GM18517 (cell line): ENCODE results near the gene RSRP1.

Experiments used
- ATAC-seq: cut with Tn5 transposase; IDR thresholded peaks from one replicate; pipeline ENCODE4 v1.9.1; 2021; ENCODE audit warnings: mild to moderate bottlenecking, moderate library complexity; ENCODE audit not compliant: unreplicated experiment

RSRP1 gene

DNA sequence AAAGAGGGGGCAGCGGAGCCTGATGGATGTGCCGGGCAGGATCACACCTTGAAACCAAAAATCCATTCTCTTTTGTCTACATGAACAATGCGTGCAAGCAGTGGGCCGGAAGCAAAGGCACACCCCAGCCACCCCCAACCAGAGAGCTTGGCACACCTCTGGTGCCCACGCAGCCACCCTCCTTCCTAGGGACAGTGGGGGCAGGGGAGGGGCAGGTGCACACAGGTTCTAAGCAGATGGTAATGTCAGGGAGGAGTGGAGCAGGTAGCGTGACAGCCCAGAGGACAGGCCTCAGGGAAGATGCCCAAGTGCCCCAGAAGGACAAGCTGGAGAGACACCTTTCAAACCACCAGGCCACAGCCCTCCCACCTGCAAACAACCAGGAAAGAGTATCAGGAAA, 51.4 kb downstream of the RSRP1 start:
- ATAC-seq, result no peak

DNA sequence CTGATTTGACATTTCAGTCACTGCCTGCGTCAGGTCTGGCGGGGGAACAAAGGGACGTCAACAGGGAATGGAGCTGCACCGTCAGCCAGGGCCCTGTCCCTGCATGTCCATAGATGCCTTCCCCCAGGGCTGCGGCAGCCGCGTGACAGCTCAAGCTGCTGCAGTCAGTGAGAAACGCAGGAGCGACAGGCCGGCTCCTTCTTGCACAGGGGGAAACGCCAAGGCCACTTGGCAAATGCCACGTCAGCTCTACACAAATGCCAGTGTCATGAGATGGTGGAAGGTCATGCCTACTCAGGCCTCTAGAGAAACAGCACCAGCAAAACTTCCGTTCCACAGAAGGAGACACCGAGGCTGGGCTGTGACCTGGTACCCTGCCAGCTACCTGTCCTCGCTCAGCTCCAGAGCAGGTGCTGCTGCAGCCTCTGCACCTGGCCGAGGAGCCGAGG, 52.7 kb downstream of the RSRP1 start:
- ATAC-seq, result no peak

DNA sequence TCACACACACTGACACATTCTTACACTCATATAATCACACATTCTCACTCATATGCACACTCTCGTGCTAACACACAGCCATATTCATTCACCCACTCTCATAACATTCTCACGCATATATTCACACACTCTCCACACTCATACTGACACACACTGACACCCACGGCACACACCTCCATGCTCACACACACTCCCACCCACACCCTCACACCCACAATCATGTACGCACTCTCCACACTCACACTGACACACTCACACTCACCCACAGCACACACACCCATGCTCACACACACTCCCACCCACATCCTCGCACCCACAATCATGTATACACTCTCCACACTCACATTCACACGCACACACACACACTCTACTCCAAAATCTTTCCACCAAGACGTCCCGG, 53.2 kb downstream of the RSRP1 start:
- ATAC-seq, result no peak

DNA sequence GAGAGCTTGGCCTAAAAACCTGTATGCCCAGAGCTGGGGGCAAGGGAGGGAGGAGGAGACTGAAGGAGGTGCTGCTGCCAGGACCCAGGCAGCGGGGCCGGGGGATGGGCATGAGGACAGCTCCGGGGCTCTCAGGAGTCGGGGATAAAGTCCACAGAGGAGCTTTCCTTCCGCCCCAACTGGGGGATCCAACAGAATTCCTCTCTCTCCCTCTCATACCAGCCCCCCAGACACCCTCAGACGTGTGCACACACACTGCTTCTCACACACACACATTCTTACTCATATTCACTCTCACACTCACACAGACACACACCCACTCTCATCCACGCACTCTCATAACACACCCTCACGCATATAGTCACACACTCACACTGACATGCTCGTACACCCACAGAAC, 54.0 kb downstream of the RSRP1 start:
- no peak for ATAC-seq
